Prostate gland (tissue), 2 donors: ENCODE measurements around the gene OCIAD2. TPM values are rescaled to one million over a fixed set of nuclear protein-coding genes. Genes with fewer than 3 reads are reported as not detected.
"Not testable (repeated sequence)": the region's sequence is repeated elsewhere in the genome, so short reads cannot be mapped to it uniquely, and the experiment has no call there.

ENCODE experiments used
- DNase-seq: peaks from one replicate; pipeline ENCODE4 v3.0.0-alpha.2; 2019; ENCODE audit warnings: low spot score
- H3K27ac ChIP-seq, 2 donors: fragments of 200-600 bp; sonication (generic); 2 replicates each; pipeline ENCODE4 v1.5.1; 2017 to 2019
- H3K27me3 ChIP-seq: fragments of 200-600 bp; sonication (generic); replicated peaks from 2 replicates; pipeline ENCODE4 v1.5.1; 2019; ENCODE audit not compliant: insufficient read depth
- H3K36me3 ChIP-seq, 2 donors: fragments of 200-600 bp; sonication (generic); 1 replicate in 1 of 2; 2 replicates in 1 of 2; pipeline versions ENCODE4 v1.5.1 to v1.8.1; 2017 to 2019
- H3K4me1 ChIP-seq: fragments of 200-600 bp; sonication (generic); replicated peaks from 2 replicates; pipeline ENCODE4 v1.5.1; 2019
- H3K4me3 ChIP-seq, 2 donors: fragments of 200-600 bp; sonication (generic); 2 replicates each; pipeline ENCODE4 v1.5.1; 2017 to 2019
- H3K9me3 ChIP-seq: fragments of 200-600 bp; sonication (generic); 2 replicates; pipeline ENCODE4 v1.5.1; 2017
- POLR2A ChIP-seq: fragments of 450-650 bp; IDR thresholded peaks from one replicate; pipeline ENCODE4 v1.6.1; 2016; ENCODE audit warnings: antibody characterized with exemption, mild to moderate bottlenecking
- POLR2AphosphoS5 ChIP-seq: sonication (generic); formaldehyde crosslinking; IDR thresholded peaks from one replicate; pipeline ENCODE4 v1.6.1; 2017; ENCODE audit warnings: antibody characterized with exemption
- WGBS: methylation state at CpG from one replicate; pipeline ENCODE4 v1.1.5; 2018; 5-methylcytosine and 5-hydroxymethylcytosine counted together
- intact Hi-C: fragments of 100-400 bp; cut with DNase I; formaldehyde crosslinking; loops from one replicate; pipeline ENCODE4 v1.14.2; 2022
- total RNA-seq, 2 donors: library from RNA; depleted of rRNA; stranded (reverse); fragments of >200 nt; gene quantifications; one replicate each; pipeline ENCODE4 v1.1.0, GENCODE V29; 2016
- TF ChIP-seq, protein P1 (sequence below), 4 experiments: fragments of 200-600 bp in 2 of 4; fragments of 450-650 bp in 2 of 4; sonication (generic) in 2 of 4; IDR thresholded peaks; 1 replicate in 3 of 4; 2 replicates in 1 of 4; pipeline ENCODE4 v1.5.1; 2016 to 2019; ENCODE audit warnings: antibody characterized with exemption in 4 of 4, mild to moderate bottlenecking in 2 of 4, moderate library complexity in 2 of 4

OCIAD2 gene
- total RNA-seq, 2 donors from 2014 or later = 12.5 to 55.5 TPM

GRCh38 chr4:48899432-48899749, 7.2 kb downstream of the OCIAD2 start:
- H3K4me3 ChIP-seq = no peak overlapping the region
- H3K27me3 ChIP-seq = no peaks in the 10 kb centered on the region
- H3K4me1 ChIP-seq = no peaks in the 10 kb centered on the region
- TF ChIP-seq POLR2AphosphoS5 = no peak
- TF ChIP-seq, protein P1, sequence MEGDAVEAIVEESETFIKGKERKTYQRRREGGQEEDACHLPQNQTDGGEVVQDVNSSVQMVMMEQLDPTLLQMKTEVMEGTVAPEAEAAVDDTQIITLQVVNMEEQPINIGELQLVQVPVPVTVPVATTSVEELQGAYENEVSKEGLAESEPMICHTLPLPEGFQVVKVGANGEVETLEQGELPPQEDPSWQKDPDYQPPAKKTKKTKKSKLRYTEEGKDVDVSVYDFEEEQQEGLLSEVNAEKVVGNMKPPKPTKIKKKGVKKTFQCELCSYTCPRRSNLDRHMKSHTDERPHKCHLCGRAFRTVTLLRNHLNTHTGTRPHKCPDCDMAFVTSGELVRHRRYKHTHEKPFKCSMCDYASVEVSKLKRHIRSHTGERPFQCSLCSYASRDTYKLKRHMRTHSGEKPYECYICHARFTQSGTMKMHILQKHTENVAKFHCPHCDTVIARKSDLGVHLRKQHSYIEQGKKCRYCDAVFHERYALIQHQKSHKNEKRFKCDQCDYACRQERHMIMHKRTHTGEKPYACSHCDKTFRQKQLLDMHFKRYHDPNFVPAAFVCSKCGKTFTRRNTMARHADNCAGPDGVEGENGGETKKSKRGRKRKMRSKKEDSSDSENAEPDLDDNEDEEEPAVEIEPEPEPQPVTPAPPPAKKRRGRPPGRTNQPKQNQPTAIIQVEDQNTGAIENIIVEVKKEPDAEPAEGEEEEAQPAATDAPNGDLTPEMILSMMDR (IDR thresholded peaks at IDR 0.05) = no peak
- no peak for TF ChIP-seq POLR2A
- intact Hi-C loops = no loop called here
- no peaks in the 10 kb centered on the region for H3K9me3 ChIP-seq
- H3K27ac ChIP-seq = no peak overlapping the region
- WGBS = 64% methylated on average over 1 of the region's 1 CpG
- no peaks in the 10 kb centered on the region for H3K36me3 ChIP-seq
- DNase-seq = no peak

GRCh38 chr4:48898733-48899431, 7.7 kb downstream of the OCIAD2 start:
- Histone ChIP-seq H3K27ac (no peak overlapping the region), H3K4me1 (no peaks in the 10 kb centered on the region), H3K4me3 (no peak overlapping the region), H3K36me3 (no peaks in the 10 kb centered on the region), H3K27me3 (no peaks in the 10 kb centered on the region), H3K9me3 (no peaks in the 10 kb centered on the region)
- TF ChIP-seq POLR2AphosphoS5 (no peak), POLR2A (no peak)
- TF ChIP-seq, protein P1 (IDR thresholded peaks at IDR 0.05) = no peak
- WGBS = 89% methylated on average over 5 of the region's 5 CpGs
- intact Hi-C loops = no loop called here
- DNase-seq = no peak

DNA sequence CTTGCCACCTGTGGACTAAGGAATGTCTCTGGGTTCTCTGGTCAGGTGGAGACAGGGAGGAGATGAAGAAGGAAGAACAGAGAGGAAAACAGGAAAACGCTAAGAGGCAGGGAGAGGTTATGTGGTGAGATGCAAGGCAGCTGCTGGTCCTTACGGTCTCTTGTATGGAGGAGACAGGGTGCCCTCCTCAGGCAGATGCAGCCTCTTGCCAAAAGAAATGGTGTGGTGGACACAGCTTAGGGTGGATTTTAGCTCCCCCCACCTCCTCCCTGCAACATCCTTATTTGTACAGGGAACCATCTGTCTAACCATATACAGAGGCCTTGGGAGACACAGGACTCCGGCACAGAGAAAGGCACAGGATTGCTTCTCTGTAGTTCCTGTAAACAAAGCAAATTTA, 9.7 kb downstream of the OCIAD2 start:
- H3K4me3 ChIP-seq = no peak overlapping the region
- TF ChIP-seq, protein P1 (IDR thresholded peaks at IDR 0.05) = no peak
- TF ChIP-seq POLR2AphosphoS5 = no peak
- no peak for TF ChIP-seq POLR2A
- H3K27me3 ChIP-seq = no peaks in the 10 kb centered on the region
- no peak for DNase-seq
- no peaks in the 10 kb centered on the region for H3K36me3 ChIP-seq
- no peaks in the 10 kb centered on the region for H3K9me3 ChIP-seq
- no peak overlapping the region for H3K27ac ChIP-seq
- WGBS = 78% methylated on average over 3 of the region's 3 CpGs
- no peaks in the 10 kb centered on the region for H3K4me1 ChIP-seq
- intact Hi-C loops = no loop called here

DNA sequence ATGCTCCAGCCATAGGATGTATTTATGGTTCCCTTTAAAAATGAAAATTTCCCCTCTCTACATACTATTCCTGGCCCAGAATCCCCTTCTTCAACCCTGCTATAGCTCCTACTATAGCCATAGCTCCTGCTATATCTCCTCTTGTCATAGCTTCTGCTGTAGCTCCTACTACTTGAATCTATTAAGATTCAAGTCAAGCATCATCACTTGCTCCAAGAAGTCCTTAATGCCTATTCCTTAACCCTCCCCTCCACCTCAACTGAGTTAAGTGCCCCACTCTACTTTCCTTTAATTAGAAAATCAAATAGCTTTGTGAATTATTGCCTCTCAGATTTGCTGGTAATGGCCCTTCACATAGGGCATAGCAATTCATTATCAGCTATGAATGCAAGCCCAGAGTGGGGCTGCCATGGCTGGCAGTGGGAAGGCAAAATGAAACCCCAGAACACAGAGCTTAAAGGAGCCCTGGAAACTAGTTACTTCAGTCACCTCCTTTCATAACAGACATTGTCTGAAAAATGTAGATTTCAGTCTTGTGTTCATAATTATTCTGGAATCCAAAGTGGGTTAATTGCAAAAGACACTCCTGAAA, 15.4 kb downstream of the OCIAD2 start:
- intact Hi-C loops = no loop called here
- Histone ChIP-seq H3K9me3 (no peaks in the 10 kb centered on the region), H3K27ac (no peak overlapping the region), H3K4me1 (no peaks in the 10 kb centered on the region), H3K36me3 (no peaks in the 10 kb centered on the region), H3K27me3 (no peaks in the 10 kb centered on the region), H3K4me3 (no peak overlapping the region)
- TF ChIP-seq POLR2A (no peak), POLR2AphosphoS5 (no peak)
- TF ChIP-seq, protein P1 (IDR thresholded peaks at IDR 0.05) = no peak
- no peak for DNase-seq

GRCh38 chr4:48889750-48890149, 16.8 kb downstream of the OCIAD2 start:
- H3K36me3 ChIP-seq, H3K4me1 ChIP-seq, H3K9me3 ChIP-seq, intact Hi-C loops, H3K27ac ChIP-seq, H3K27me3 ChIP-seq, DNase-seq, H3K4me3 ChIP-seq: not testable (repeated sequence)
- WGBS = 96% methylated on average over 3 of the region's 3 CpGs

DNA sequence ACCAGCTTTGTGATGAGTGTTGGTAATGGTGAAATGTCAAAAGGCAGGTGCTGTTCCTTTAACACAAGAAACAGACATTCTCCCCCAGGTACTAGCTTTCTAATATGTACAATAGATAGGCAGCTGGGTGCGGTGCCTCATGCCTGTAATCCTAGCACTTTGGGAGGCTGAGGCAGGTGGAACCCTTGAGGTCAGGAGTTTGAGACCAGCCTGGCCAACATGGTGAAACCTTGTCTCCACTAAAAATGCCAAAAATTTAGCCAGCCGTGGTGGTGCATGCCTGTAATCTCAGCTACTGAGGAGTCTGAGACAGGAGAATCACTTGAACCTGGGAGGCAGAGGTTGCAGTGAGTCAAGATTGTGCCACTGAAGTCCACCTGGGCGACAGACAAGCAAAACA, 24.9 kb downstream of the OCIAD2 start:
- DNase-seq, intact Hi-C loops: not testable (repeated sequence)
- 83% methylated on average over 3 of the region's 3 CpGs for WGBS

More for the DNA sequence above, 24.9 kb downstream of the OCIAD2 start:
- not testable (repeated sequence) for H3K27ac ChIP-seq, H3K27me3 ChIP-seq, H3K4me3 ChIP-seq, H3K4me1 ChIP-seq, H3K9me3 ChIP-seq, H3K36me3 ChIP-seq
